Fibroblast of the conjunctiva (primary cell): Measurements from ENCODE around the gene DDX23.
A peak's percentile ranks its signal among the peaks of the same experiment; 100 is the strongest.
"Not testable (repeated sequence)": the region's sequence is repeated elsewhere in the genome, so short reads cannot be mapped to it uniquely, and the experiment has no call there.

Source experiments
- DNase-seq: peaks from one replicate; pipeline ENCODE4 v3.0.0-alpha.2; 2010; ENCODE audit warnings: low read depth

Gene DDX23

DNA sequence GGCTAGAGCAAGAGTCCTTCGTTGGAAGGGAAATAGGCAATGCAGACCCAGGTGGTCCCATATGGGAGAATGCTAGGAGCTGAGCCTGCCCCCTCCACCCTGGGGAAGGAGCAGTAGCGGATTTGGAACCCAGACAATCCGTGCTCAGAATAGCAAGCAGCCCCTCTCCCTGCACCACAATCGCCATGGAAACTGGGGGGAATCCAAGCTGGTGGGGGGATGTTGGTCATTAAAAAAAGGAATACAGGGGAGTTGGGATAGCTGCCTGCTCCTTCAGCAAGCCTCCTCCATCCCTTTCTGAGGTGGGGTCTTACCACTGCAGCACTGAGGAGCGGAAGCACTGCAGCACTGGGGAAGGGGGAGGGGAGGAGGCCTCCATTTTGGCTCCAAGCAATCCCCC is 10.8 kb upstream of the DDX23 start:
- DNase-seq, result no peak

- DNase-seq, result no peak
Measured at GRCh38 chr12:48861111-48861510, 9.1 kb upstream of the DDX23 start.

- DNase-seq, result not testable (repeated sequence)
Measured at GRCh38 chr12:48860236-48860635, 8.3 kb upstream of the DDX23 start.

DNA sequence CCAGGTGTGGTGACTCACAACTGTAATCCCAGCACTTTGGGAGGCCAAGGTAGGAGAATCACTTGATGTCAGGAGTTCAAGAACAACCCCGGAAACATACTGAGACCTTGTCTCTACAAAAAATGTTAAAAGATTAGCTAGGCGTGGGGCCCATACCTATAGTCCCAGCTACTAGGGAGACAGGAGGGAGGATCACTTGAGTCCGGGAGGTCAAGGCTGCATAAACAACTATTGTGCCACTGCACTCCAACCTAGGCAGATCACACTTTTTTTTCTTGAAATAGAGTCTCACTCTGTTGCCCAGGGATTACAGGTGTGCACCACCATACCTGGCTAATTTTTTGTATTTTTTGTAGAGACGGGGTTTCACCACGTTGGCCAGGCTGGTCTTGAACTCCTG is 7.6 kb upstream of the DDX23 start:
- no peak for DNase-seq

DNA sequence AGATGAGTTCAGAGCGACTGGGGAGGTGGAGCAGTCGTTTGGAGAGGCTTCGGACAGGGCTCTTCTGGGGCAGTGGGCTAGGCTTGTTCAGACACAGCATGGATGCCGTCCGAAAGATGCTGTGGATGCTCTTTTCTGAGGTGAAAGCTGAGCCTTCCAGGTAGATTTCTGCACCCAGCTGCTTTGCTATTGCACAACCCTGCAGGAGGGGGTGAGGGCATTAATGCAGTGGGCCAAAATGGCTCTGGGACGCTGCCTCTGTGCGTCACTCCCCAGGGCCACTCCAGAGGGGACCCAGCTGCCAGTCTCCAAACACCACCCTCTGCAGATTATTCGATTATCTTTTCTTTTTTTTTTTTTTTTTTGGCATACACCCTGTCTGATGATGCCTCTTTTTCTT is 6.1 kb upstream of the DDX23 start:
- no peak for DNase-seq

DNA sequence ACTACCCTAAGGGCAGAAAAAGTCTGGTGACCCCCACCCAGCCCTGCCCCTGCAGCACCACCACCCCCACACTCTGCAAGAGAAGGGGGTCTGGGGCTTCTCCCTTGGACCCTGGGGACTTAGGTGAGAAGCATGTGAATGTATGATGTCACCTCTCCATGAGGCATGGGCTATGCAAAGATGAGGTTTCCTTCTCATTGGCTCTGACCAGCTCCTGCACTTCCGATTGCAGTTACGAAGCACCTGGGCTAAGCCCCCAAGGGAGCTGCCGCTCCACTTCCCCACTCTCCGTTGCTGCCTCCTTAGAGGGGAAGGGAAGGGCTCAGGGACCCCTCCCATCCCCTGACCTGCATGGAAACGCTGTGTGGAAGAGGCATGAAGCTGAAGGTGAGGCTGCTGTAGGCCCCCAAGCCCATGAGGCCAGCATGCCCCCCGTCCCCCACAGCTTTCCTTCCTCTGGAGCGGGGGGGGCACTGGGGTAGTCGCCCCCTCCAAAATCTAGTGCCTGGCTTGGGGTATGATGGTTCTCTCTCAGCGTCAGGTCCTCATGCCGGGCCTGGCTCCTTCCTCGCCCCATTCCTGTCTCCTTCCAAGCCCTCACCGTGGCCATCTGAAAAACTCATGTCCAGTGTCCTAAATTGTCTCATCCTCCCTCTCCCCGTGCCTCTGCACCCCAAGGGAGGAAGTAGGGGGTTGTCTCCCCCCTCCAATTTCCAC is 5.5 kb upstream of the DDX23 start:
- no peak for DNase-seq

DNA sequence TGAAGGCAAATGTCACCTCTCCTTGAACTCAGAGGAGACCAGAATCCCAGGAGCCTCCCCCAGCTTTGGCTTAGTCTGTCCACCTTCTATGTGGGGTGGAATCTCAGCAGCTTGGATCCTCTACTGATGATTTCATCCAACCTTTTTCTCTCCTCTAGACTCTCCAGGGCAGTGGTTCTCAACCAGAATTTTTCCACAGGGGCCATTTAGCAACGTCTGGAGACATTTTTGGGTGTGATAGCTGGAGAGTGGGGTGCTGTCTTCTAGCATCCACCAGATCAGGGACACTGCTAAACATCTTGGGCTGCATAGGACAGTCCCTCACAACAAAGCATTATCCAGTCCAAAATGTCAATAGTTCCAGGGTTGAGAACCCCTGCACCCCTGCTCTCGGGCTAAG is 4.4 kb upstream of the DDX23 start:
- no peak for DNase-seq

- not testable (repeated sequence) for DNase-seq
Measured at GRCh38 chr12:48854932-48855331, 3.0 kb upstream of the DDX23 start.

- DNase-seq, result no peak
Measured at GRCh38 chr12:48854488-48854887, 2.5 kb upstream of the DDX23 start.

DNA sequence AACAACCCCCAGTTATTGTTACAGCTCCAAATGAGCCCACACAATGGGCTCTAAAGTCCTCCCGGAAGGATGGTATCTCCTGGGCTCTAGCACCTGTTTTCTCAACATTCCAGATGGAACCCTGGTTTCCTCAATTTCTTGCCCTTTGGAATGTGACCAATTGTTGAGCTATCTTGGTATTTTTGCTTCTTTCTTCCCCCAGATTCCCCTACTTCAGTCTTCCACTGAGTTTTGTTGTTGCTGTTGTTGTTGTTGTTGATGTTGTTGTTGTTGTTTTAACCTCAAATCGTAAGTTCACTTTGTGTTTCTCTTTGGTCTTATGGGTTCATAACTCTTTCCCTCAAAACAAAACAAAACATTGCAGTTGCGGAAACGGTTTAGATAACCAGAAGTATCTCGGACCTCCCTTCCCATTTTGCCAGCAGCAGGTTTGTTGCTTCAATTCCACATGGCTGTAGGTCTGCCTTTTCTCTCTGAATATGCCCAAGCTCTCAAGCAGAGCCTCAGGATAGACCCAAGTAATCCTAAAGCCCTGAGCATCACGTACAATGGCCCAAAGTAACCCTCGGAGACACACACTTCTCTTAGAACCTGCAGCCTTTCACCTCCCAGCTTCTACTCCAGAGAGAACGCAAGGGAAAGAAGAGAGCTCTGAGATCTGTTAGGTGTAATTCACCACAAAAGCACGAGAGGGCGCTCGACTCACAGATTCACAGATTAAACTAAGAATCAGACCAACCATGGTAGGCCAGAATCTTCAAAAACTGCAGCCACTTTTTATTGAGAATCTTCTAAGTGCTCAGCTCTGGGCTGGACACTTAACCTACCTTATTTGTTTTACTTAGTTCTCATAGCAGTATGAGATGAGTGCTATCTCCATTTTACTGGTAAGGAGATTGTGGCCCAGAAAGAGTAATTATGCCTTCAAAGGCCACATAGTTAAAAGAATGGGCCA is 1.0 kb upstream of the DDX23 start:
- peak; percentile 85 for DNase-seq

DNA sequence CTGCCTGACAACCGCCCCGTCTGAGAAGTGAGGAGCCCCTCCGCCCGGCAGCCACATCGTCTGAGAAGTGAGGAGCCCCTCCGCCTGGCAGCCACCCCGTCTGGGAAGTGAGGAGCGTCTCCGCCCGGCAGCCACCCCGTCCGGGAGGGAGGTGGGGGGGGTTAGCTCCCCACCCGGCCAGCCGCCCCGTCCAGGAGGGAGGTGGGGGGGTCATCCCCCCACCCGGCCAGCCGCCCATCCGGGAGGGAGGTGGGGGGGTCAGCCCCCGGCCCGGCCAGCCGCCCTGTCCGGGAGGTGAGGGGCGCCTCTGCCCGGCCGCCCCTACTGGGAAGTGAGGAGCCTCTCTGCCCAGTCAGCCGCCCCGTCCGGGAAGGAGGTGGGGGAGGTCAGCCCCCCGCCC is 9.9 kb downstream of the DDX23 start:
- not testable (repeated sequence) for DNase-seq

- DNase-seq, result no peak
Measured at GRCh38 chr12:48838048-48838447, 13.9 kb downstream of the DDX23 start.

GRCh38 chr12:48832321-48833060 is 19.5 kb downstream of the DDX23 start:
- no peak for DNase-seq

GRCh38 chr12:48831257-48831656 is 20.7 kb downstream of the DDX23 start:
- DNase-seq, result no peak

DNA sequence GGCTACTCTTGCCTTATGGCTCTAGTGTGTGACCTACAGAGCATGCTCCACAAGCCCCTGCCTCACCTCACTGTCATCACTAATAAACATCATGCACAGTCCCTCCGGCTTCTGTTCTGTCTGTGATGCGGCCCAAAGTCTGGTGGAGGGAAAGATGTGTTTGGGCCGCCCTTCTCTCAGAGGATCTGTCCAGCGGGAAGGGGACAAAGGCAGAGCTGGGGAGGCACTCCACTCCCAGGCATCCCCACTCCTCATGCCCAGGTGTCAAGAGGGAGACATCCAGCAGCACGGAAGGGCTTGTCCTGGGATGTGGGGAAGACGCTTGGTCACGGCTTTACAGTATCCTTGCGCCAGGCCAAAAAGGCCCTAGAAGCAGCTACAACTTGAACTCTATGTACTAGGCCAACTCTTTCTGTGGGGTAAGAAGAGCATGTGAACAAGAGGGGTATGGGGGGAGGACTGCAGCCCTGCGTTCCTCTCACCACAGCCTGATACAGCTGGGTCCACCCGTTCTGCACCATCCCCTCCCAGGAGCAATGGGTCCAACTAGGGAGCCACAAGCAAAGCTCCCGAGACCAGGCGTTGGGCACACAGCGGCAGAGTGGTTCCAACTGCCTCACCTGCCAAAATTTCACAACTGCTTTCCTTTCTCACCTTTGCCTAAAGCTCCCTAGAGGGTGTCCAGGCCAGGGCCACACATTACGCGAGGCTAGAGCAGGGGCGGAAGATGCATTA is 23.0 kb downstream of the DDX23 start:
- DNase-seq, result no peak

DNA sequence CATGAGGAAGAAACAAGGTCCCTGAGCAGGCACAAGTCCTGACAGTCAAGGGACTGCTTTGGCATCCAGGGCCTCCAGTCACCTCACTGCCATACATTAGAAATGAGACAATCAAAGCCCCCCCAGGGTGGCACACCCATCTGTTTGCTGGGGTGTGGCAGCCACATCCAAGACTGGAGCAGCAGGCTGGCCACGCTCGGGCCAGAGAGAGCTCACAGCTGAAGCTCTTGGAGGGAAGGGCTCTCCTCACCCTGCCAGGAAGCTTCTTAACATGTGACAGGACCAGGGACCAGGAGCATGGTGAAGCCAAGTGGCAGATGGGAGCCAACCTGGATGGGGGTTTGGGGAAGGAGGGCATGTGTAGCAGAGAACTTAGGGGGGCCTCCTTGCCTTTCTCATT is 23.7 kb downstream of the DDX23 start:
- no peak for DNase-seq

DNA sequence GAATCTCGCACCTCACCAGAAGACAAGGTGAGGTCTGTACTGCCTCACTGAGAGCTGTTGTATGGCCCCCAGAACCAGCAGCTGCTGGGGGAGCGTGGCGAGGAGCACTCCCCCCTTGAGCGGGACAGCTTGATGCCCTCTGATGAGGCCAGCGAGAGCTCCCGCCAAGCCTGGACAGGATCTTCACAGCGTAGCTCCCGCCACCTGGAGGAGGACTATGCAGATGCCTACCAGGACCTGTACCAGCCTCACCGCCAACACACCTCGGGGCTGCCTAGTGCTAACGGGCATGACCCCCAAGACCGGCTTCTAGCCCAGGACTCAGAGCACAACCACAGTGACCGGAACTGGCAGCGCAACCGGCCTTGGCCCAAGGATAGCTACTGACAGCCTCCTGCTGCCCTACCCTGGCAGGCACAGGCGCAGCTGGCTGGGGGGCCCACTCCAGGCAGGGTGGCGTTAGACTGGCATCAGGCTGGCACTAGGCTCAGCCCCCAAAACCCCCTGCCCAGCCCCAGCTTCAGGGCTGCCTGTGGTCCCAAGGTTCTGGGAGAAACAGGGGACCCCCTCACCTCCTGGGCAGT is 24.4 kb downstream of the DDX23 start:
- DNase-seq, result no peak

GRCh38 chr12:48827026-48827425 is 24.9 kb downstream of the DDX23 start:
- DNase-seq, result no peak

GRCh38 chr12:48826209-48826855 is 25.6 kb downstream of the DDX23 start:
- DNase-seq, result no peak

GRCh38 chr12:48824905-48825304 is 27.1 kb downstream of the DDX23 start:
- DNase-seq, result no peak

DNA sequence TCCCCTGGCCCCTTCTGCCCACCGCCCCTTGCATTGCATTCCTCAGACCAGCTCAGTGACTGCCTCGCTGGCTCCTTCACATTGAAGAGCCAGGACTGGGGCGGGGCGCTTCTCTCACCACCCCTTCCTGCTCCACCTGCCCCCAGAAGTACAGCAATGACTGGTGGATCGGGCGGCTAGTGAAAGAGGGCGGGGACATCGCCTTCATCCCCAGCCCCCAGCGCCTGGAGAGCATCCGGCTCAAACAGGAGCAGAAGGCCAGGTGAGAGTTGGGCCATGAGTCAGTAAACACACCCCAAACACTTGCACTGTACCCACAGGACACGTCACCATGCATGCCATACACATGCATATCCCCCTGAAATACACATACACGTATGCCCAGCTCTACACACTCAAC is 27.9 kb downstream of the DDX23 start:
- no peak for DNase-seq
